ENCODE results near the gene SLC17A7.

Gene SLC17A7

GRCh38 chr19:49389406-49389805, 51.9 kb downstream of the SLC17A7 start:
- no peaks in the 10 kb centered on the region for H3K9me3 ChIP-seq (ENCODE audit: control insufficient read depth, insufficient read depth, low read depth, low read length)
- H3K27ac ChIP-seq (ENCODE audit: extremely low read depth, low read depth, low read length): no peak overlapping the region
- ChIA-PET CTCF (interaction anchor here (0.6 to 3.4 kb wide), 6 partner anchors 26 to 423 kb away, joined by 3 to 33 read pairs (median 4); partner anchors contain the start of genes DKKL1, GFY and PIH1D1), POLR2A (no interaction called here)
- H3K4me3 ChIP-seq (ENCODE audit: low read depth, low read length): no peak overlapping the region
- TF ChIP-seq ZNF654 (tag by site-specific recombination; IDR thresholded peaks at IDR 0.05; ENCODE audit: low read depth) (no peak), ZNF221 (tag by site-specific recombination; IDR thresholded peaks at IDR 0.05; ENCODE audit: borderline replicate concordance) (no peak), ZNF571 (tag by site-specific recombination; IDR thresholded peaks at IDR 0.05) (no peak), KLF9 (tag by site-specific recombination; IDR thresholded peaks at IDR 0.05; ENCODE audit: low read depth) (no peak), ZNF184 (tag by site-specific recombination; IDR thresholded peaks at IDR 0.05) (no peak), ZNF157 (tag by site-specific recombination; IDR thresholded peaks at IDR 0.05) (no peak), ZBTB49 (tag by site-specific recombination; IDR thresholded peaks at IDR 0.05; ENCODE audit: low read depth) (no peak), ZNF513 (tag by site-specific recombination; IDR thresholded peaks at IDR 0.05) (no peak)
- H3K36me3 ChIP-seq (ENCODE audit: control insufficient read depth in 2 of 2, insufficient read depth in 1 of 2, low read length in 2 of 2): no peaks in the 10 kb centered on the region
- H3K4me1 ChIP-seq (ENCODE audit: control insufficient read depth, insufficient read depth, low read length): no peaks in the 10 kb centered on the region

- ChIA-PET POLR2A (interaction anchor here (0.6 to 0.7 kb wide), 2 partner anchors 16 to 170 kb away, joined by 3 read pairs; no protein-coding TSS in a partner anchor), CTCF (interaction anchor here (1.0 kb wide), 2 partner anchors 18 to 88 kb away, joined by 4 read pairs; no protein-coding TSS in a partner anchor)
- TF ChIP-seq OSR2 (tag by site-specific recombination; IDR thresholded peaks at IDR 0.05) (no peak), ZNF624 (tag by site-specific recombination; IDR thresholded peaks at IDR 0.05) (no peak), REPIN1 (tag by site-specific recombination; IDR thresholded peaks at IDR 0.05; ENCODE audit: low read depth) (no peak), ZNF610 (tag by site-specific recombination; IDR thresholded peaks at IDR 0.05; ENCODE audit: borderline replicate concordance) (no peak), EGR2 (tag by site-specific recombination; IDR thresholded peaks at IDR 0.05; ENCODE audit: low read depth) (no peak), PRDM2 (tag by site-specific recombination; IDR thresholded peaks at IDR 0.05; ENCODE audit: borderline replicate concordance) (no peak), ZNF146 (tag by site-specific recombination; IDR thresholded peaks at IDR 0.05) (no peak), ZNF561 (tag by site-specific recombination; IDR thresholded peaks at IDR 0.05; ENCODE audit: borderline replicate concordance) (no peak), ZNF449 (tag by site-specific recombination; IDR thresholded peaks at IDR 0.05) (no peak), ZNF768 (tag by site-specific recombination; IDR thresholded peaks at IDR 0.05) (no peak), ZNF223 (tag by site-specific recombination; IDR thresholded peaks at IDR 0.05) (no peak), ZNF488 (tag by site-specific recombination; IDR thresholded peaks at IDR 0.05) (no peak), ZNF19 (tag by site-specific recombination; IDR thresholded peaks at IDR 0.05; ENCODE audit: low read depth) (no peak)
- Histone ChIP-seq H3K27ac (ENCODE audit: extremely low read depth, low read depth, low read length) (no peak within 1 kb of the TSS), H3K4me3 (ENCODE audit: low read depth, low read length) (no peak within 1 kb of the TSS), H3K4me1 (ENCODE audit: control insufficient read depth, insufficient read depth, low read length) (no peaks in the 10 kb centered on the region), H3K36me3 (ENCODE audit: control insufficient read depth in 2 of 2, insufficient read depth in 1 of 2, low read length in 2 of 2) (no peaks in the 10 kb centered on the region), H3K9me3 (ENCODE audit: control insufficient read depth, insufficient read depth, low read depth, low read length) (no peaks in the 10 kb centered on the region)
These were observed 53.4 kb downstream of the SLC17A7 start, which contains the start of gene KASH5 for GRCh38 chr19:49387936-49388372. Gene KASH5, plus strand, starts transcription at chr19:49388249. Its CDS starts 2,635 bp downstream, at chr19:49390884.

All from HEK293 (cell line).